H1 (cell line): ENCODE results near the gene TOGARAM1. TPM values are rescaled to one million over a fixed set of nuclear protein-coding genes. Genes with fewer than 3 reads are reported as not detected.

ENCODE experiments used
- CTCF ChIA-PET: fragments of 300-600 bp; sonication (Branson Sonifier 250); formaldehyde crosslinking; loops from one replicate; lab custom pipeline; 2021; ENCODE audit not compliant: partially characterized antibody; lab: Charles Lee
- POLR2A ChIA-PET: fragments of 300-600 bp; sonication (Branson Sonifier 250); formaldehyde crosslinking; loops from one replicate; lab custom pipeline; 2021; ENCODE audit warnings: inconsistent platforms; ENCODE audit not compliant: partially characterized antibody; lab: Charles Lee
- DNase-seq, 2 experiments: peaks; one replicate each; pipeline versions ENCODE4 v3.0.0 to v3.0.0-alpha.2; 2010 to 2022; ENCODE audit warnings: low spot score in 2 of 2, low read depth in 1 of 2, mixed read lengths in 1 of 2
- FAIRE-seq: peaks from 2 replicates; lab custom pipeline; 2011; peaks lifted over from hg19 to GRCh38; lab: Jason Lieb, UNC
- H2AFZ ChIP-seq: 2 replicates; pipeline ENCODE4 v1.8.1; 2012; ENCODE audit warnings: low read length, inconsistent platforms
- H2AK5ac ChIP-seq: 2 replicates; pipeline ENCODE4 v1.6.1; 2013; ENCODE audit warnings: low read depth, low read length
- H2BK120ac ChIP-seq: replicated peaks from 2 replicates; pipeline ENCODE3; 2013; ENCODE audit warnings: low read depth, low read length, inconsistent platforms
- H2BK12ac ChIP-seq: 2 replicates; pipeline ENCODE4 v1.6.1; 2013; ENCODE audit warnings: low read depth, low read length
- H2BK15ac ChIP-seq: 2 replicates; pipeline ENCODE4 v1.6.1; 2013; ENCODE audit warnings: low read length
- H2BK20ac ChIP-seq: 2 replicates; pipeline ENCODE4 v1.6.1; 2013; ENCODE audit warnings: low read length
- H2BK5ac ChIP-seq: 2 replicates; pipeline ENCODE4 v1.6.1; 2013; ENCODE audit warnings: low read depth, low read length
- H3K14ac ChIP-seq: 2 replicates; pipeline ENCODE4 v1.6.1; 2013; ENCODE audit warnings: inconsistent platforms; ENCODE audit not compliant: insufficient read length
- H3K18ac ChIP-seq: 2 replicates; pipeline ENCODE4 v1.6.1; 2013; ENCODE audit warnings: low read length; ENCODE audit errors: extremely low read depth
- H3K23ac ChIP-seq: 2 replicates; pipeline ENCODE4 v1.6.1; 2013; ENCODE audit warnings: inconsistent platforms; ENCODE audit not compliant: insufficient read length
- H3K23me2 ChIP-seq: 2 replicates; pipeline ENCODE4 v1.6.1; 2013; ENCODE audit warnings: low read depth, low read length
- H3K27ac ChIP-seq: 2 replicates; pipeline ENCODE4 v1.6.1; 2011; ENCODE audit warnings: low read depth, low read length, inconsistent platforms
- H3K27me3 ChIP-seq, 4 experiments: replicated peaks in 1 of 4; 1 replicate in 1 of 4; 2 replicates in 3 of 4; pipeline versions ENCODE4 v1.6.1 to v1.8.1; 2011 to 2013; ENCODE audit warnings: low read length in 3 of 4, mild to moderate bottlenecking in 3 of 4, inconsistent platforms in 2 of 4, mixed read lengths in 2 of 4, moderate library complexity in 1 of 4; ENCODE audit not compliant: control insufficient read depth in 3 of 4, insufficient read depth in 3 of 4; ENCODE audit errors: extremely low read depth in 1 of 4
- H3K36me3 ChIP-seq, 4 experiments: 2 replicates each; pipeline versions ENCODE4 v1.6.1 to v1.8.1; 2011 to 2013; ENCODE audit warnings: mild to moderate bottlenecking in 4 of 4, low read length in 3 of 4, moderate library complexity in 2 of 4, control low read depth in 1 of 4, inconsistent platforms in 1 of 4; ENCODE audit not compliant: insufficient read depth in 4 of 4, control insufficient read depth in 2 of 4
- H3K4ac ChIP-seq: replicated peaks from 2 replicates; pipeline ENCODE3; 2013; ENCODE audit warnings: low read length, low read depth, mixed read lengths, inconsistent platforms; ENCODE audit not compliant: insufficient read length
- H3K4me1 ChIP-seq, 4 experiments: replicated peaks in 1 of 4; 1 replicate in 1 of 4; 2 replicates in 3 of 4; pipeline versions ENCODE4 v1.6.1 to v1.8.1; 2011 to 2013; ENCODE audit warnings: low read length in 3 of 4, inconsistent platforms in 2 of 4, mixed read lengths in 1 of 4; ENCODE audit not compliant: insufficient read depth in 4 of 4, control insufficient read depth in 3 of 4
- H3K4me2 ChIP-seq, 2 experiments: 2 replicates each; pipeline versions ENCODE4 v1.6.1 to v1.8.1; 2011 to 2013; ENCODE audit warnings: low read depth in 2 of 2, low read length in 2 of 2, control low read depth in 1 of 2, inconsistent platforms in 1 of 2, mild to moderate bottlenecking in 1 of 2; ENCODE audit not compliant: insufficient read depth in 1 of 2
- H3K4me3 ChIP-seq, 4 experiments: fragments of 200-600, 300-600 bp in 1 of 4; sonication (generic), shearing (Covaris generic), sonication (Bioruptor Twin) in 1 of 4; 2 replicates each; pipeline versions ENCODE4 v1.5.1 to v1.8.1; 2011 to 2016; ENCODE audit warnings: low read length in 4 of 4, low read depth in 3 of 4, control low read depth in 2 of 4, inconsistent platforms in 2 of 4, mild to moderate bottlenecking in 2 of 4, mixed read lengths in 1 of 4, moderate library complexity in 1 of 4; ENCODE audit not compliant: insufficient read depth in 2 of 4; ENCODE audit errors: extremely low read depth in 1 of 4
- H3K56ac ChIP-seq: replicated peaks from 2 replicates; pipeline ENCODE3; 2013; ENCODE audit warnings: low read depth, mild to moderate bottlenecking, mixed read lengths, low read length, inconsistent platforms; ENCODE audit not compliant: insufficient read length
- H3K79me1 ChIP-seq: 2 replicates; pipeline ENCODE4 v1.6.1; 2013; ENCODE audit warnings: low read depth, low read length, control low read depth
- H3K79me2 ChIP-seq, 2 experiments: 2 replicates each; pipeline versions ENCODE4 v1.6.1 to v1.8.1; 2012 to 2013; ENCODE audit warnings: low read length in 2 of 2, mild to moderate bottlenecking in 2 of 2, inconsistent platforms in 1 of 2; ENCODE audit not compliant: insufficient read depth in 2 of 2, control insufficient read depth in 1 of 2
- H3K9ac ChIP-seq, 4 experiments: replicated peaks in 1 of 4; 1 replicate in 1 of 4; 2 replicates in 3 of 4; pipeline versions ENCODE4 v1.6.1 to v1.8.1; 2011 to 2013; ENCODE audit warnings: low read depth in 3 of 4, low read length in 3 of 4, control low read depth in 2 of 4, mild to moderate bottlenecking in 2 of 4, moderate library complexity in 2 of 4, inconsistent platforms in 1 of 4; ENCODE audit errors: extremely low read depth in 1 of 4
- H3K9me3 ChIP-seq, 2 experiments: 2 replicates each; pipeline versions ENCODE4 v1.6.1 to v1.8.1; 2012 to 2013; ENCODE audit warnings: mild to moderate bottlenecking in 2 of 2, moderate library complexity in 2 of 2, control low read depth in 1 of 2, inconsistent platforms in 1 of 2, low read depth in 1 of 2, low read length in 1 of 2, mixed read lengths in 1 of 2; ENCODE audit not compliant: insufficient read depth in 2 of 2
- H4K20me1 ChIP-seq, 2 experiments: replicated peaks in 1 of 2; 2 replicates each; pipeline versions ENCODE3 to v1.8.1; 2011 to 2013; ENCODE audit warnings: inconsistent platforms in 2 of 2, low read length in 2 of 2, mild to moderate bottlenecking in 1 of 2; ENCODE audit not compliant: insufficient read depth in 2 of 2, control insufficient read depth in 1 of 2
- H4K5ac ChIP-seq: 2 replicates; pipeline ENCODE4 v1.6.1; 2013; ENCODE audit warnings: low read length, low read depth, mixed read lengths, inconsistent platforms; ENCODE audit not compliant: insufficient read length
- H4K8ac ChIP-seq: 2 replicates; pipeline ENCODE4 v1.8.0; 2013; ENCODE audit warnings: mild to moderate bottlenecking, moderate library complexity, low read length, inconsistent platforms; ENCODE audit not compliant: insufficient read depth; ENCODE audit errors: extremely low read depth
- H4K91ac ChIP-seq: replicated peaks from 2 replicates; pipeline ENCODE3; 2013; ENCODE audit warnings: low read length, mixed read lengths, inconsistent platforms; ENCODE audit not compliant: insufficient read length
- WGBS, 2 experiments: shearing (Covaris generic) in 1 of 2; methylation state at CpG; one replicate each; pipeline versions ENCODE4 v1.1.6 to v1.1.7; 2013 to 2015; ENCODE audit warnings: low lambda C conversion rate in 2 of 2, mixed read lengths in 2 of 2, inconsistent platforms in 1 of 2, low coverage in 1 of 2, missing lambda C conversion rate in 1 of 2; ENCODE audit not compliant: insufficient replicate concordance in 2 of 2, insufficient coverage in 1 of 2, insufficient read length in 1 of 2; ENCODE audit errors: extremely low coverage in 1 of 2, missing lambda C conversion rate in 1 of 2; 5-methylcytosine and 5-hydroxymethylcytosine counted together
- polyA plus RNA-seq, 7 experiments: library from polyadenylated mRNA; depleted of rRNA in 3 of 7; stranded (reverse) in 5 of 7; unstranded in 2 of 7; fragments of >200 nt in 5 of 7; fragments of 200-250 nt in 2 of 7; gene quantifications; 1 replicate in 5 of 7; 2 replicates in 1 of 7; 4 replicates in 1 of 7; pipeline versions ENCODE4 v1.2.1 to v1.2.3, GENCODE V29; 2011 to 2013; ENCODE audit warnings: missing spikeins in 2 of 7, mixed read lengths in 2 of 7
- total RNA-seq: library from RNA; stranded (reverse); fragmentation: NEBNext Ultra II Directional; extraction: Animal tissue kit (Norgen Biotek cat#: 25700); gene quantifications from 2 replicates; pipeline ENCODE4 v1.2.1, GENCODE V29; 2021

TOGARAM1 gene
- total and polyA plus RNA-seq, 2 of the 8 experiments (the other 6 are each of a cell fraction or from before 2014, with no cell fraction given): 2.5 to 6.8 TPM

GRCh38 chr14:45057349-45057748 lies 95.4 kb downstream of the TOGARAM1 start:
- 86% methylated on average over 2 of the region's 2 CpGs; no CpG with 5 or more reads in 1 of the 2 experiments for WGBS, 2 experiments

More at GRCh38 chr14:45057349-45057748, 95.4 kb downstream of the TOGARAM1 start:
- peaks cover 0 to 11% (median 0%) of the 10 kb centered on the region in 4 experiments; a peak in 2 of 8 replicates for H3K36me3 ChIP-seq
- no peak overlapping the region for H3K4me2 ChIP-seq
- no peak overlapping the region for H2BK20ac ChIP-seq
- DNase-seq: no peak
- H2AFZ ChIP-seq: no peak overlapping the region
- no peak overlapping the region for H4K91ac ChIP-seq
- no peak overlapping the region for H4K5ac ChIP-seq
- H2BK5ac ChIP-seq: no peak overlapping the region
- no peak overlapping the region for H3K4ac ChIP-seq
- H3K56ac ChIP-seq: no peak overlapping the region
- no peaks in the 10 kb centered on the region for H3K23me2 ChIP-seq
- no peak for FAIRE-seq
- H3K4me3 ChIP-seq: no peak overlapping the region
- H3K27ac ChIP-seq: no peak overlapping the region
- no peak overlapping the region for H4K8ac ChIP-seq
- H3K18ac ChIP-seq: no peak overlapping the region
- H2BK12ac ChIP-seq: no peak overlapping the region
- no peaks in the 10 kb centered on the region for H3K79me2 ChIP-seq
- CTCF ChIA-PET: no interaction called here
- no peak overlapping the region for H3K14ac ChIP-seq
- no peak overlapping the region for H3K23ac ChIP-seq
- H3K27me3 ChIP-seq: no peaks in the 10 kb centered on the region
- POLR2A ChIA-PET: no interaction called here
- no peak overlapping the region for H2BK15ac ChIP-seq
- H3K9me3 ChIP-seq: no peaks in the 10 kb centered on the region
- no peak overlapping the region for H2BK120ac ChIP-seq
- H2AK5ac ChIP-seq: no peak overlapping the region
- H3K79me1 ChIP-seq: no peaks in the 10 kb centered on the region
- no peak overlapping the region for H3K9ac ChIP-seq
- H3K4me1 ChIP-seq: no peaks in the 10 kb centered on the region
- no peaks in the 10 kb centered on the region for H4K20me1 ChIP-seq
